Measurements from ENCODE around the gene NSFL1C. TPM values are rescaled to one million over a fixed set of nuclear protein-coding genes. Genes with fewer than 3 reads are reported as not detected.
"Not testable (repeated sequence)": the region's sequence is repeated elsewhere in the genome, so short reads cannot be mapped to it uniquely, and the experiment has no call there.

NSFL1C gene
- total RNA-seq, 2 experiments from 2014 or later, result 40.2 to 80.0 TPM

GRCh38 chr20:1499528-1500420, 33.1 kb upstream of the NSFL1C start:
- Histone ChIP-seq H3K36me3 (ENCODE audit: insufficient read depth, low read length) (no peaks in the 10 kb centered on the region), H3K4me1 (ENCODE audit: insufficient read depth, low read length, poor library complexity, severe bottlenecking) (no peaks in the 10 kb centered on the region), H3K4me3 (ENCODE audit: low read depth, low read length, poor library complexity, severe bottlenecking) (no peak overlapping the region), H3K27ac (ENCODE audit: low read depth, low read length, poor library complexity, severe bottlenecking) (no peak overlapping the region), H4K20me1 (ENCODE audit: insufficient read depth, low read length) (no peaks in the 10 kb centered on the region), H3K4me2 (ENCODE audit: low read length) (no peak overlapping the region), H3K9me2 (ENCODE audit: insufficient read depth, low read length) (no peaks in the 10 kb centered on the region), H3K79me2 (ENCODE audit: insufficient read depth, low read depth, low read length) (no peaks in the 10 kb centered on the region), H3K9me3 (ENCODE audit: low read length) (no peaks in the 10 kb centered on the region), H2AFZ (ENCODE audit: low read length) (no peak overlapping the region)
- intact Hi-C loops (cut with micrococcal nuclease; ENCODE audit: unreplicated experiment), result no loop called here
- ChIA-PET CTCF (ENCODE audit: unreplicated experiment) (no interaction called here), POLR2A (no interaction called here)
- no TSS peak for BruUV-seq (replicated peaks)
- DNase-seq (ENCODE audit: low spot score), result no peak
- TF ChIP-seq CTCF (conservative IDR thresholded peaks at IDR 0.05; ENCODE audit: low read length), result no peak
- TF ChIP-seq EZH2phosphoT487 (IDR thresholded peaks at IDR 0.05; ENCODE audit: borderline replicate concordance, low read depth, low read length), result no peak

DNA sequence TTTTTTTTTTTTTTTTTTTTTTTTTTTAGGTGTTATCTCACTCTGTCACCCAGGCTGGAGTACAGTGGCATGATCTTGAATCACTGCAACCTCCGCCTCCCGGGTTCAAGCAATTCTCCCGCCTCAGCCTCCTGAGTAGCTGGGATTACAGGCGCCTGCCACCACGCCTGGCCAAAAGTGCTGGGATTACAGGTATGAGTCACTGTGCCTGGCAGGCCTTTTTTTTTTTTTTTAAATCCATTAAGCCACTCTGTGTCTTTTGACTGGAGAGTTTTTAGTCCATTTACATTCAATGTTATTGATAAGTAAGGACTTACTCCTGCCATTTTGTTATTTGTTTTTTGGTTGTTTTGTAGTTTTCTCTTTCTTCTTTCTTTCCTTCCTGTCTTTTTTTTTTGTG, 30.7 kb upstream of the NSFL1C start:
- intact Hi-C loops (cut with micrococcal nuclease; ENCODE audit: unreplicated experiment); DNase-seq (ENCODE audit: low spot score); H3K9me2 ChIP-seq (ENCODE audit: insufficient read depth, low read length); H3K36me3 ChIP-seq (ENCODE audit: insufficient read depth, low read length); H3K4me1 ChIP-seq (ENCODE audit: insufficient read depth, low read length, poor library complexity, severe bottlenecking); H3K9me3 ChIP-seq (ENCODE audit: low read length); H3K4me2 ChIP-seq (ENCODE audit: low read length); H3K27ac ChIP-seq (ENCODE audit: low read depth, low read length, poor library complexity, severe bottlenecking); H3K4me3 ChIP-seq (ENCODE audit: low read depth, low read length, poor library complexity, severe bottlenecking); H3K79me2 ChIP-seq (ENCODE audit: insufficient read depth, low read depth, low read length); BruUV-seq (replicated peaks); H4K20me1 ChIP-seq (ENCODE audit: insufficient read depth, low read length); CTCF ChIA-PET (ENCODE audit: unreplicated experiment); H2AFZ ChIP-seq (ENCODE audit: low read length): not testable (repeated sequence)
- POLR2A ChIA-PET, result interaction anchor here (0.6 to 0.7 kb wide), 5 partner anchors 10 to 301 kb away, joined by 4 to 5 read pairs (median 4); no protein-coding TSS in a partner anchor

DNA sequence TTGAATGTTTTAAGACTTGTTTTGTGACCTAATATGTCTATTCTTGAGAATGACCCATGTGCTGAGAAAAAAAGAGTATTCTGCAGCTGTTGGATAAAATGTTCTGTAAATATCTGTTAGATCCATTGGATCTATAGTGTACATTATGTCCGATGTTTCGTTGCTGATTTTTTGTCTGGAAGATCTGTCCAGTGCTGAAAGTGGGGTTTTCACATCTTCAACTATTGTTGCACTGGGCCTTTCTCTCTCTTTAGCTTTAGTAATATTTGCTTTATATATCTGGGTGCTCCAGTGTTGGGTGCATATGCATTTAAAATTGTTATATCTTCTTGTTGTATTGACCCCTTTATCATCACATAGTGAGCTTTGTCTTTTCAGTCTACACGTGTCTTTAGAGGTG, 30.3 kb upstream of the NSFL1C start:
- BruUV-seq (replicated peaks), result no TSS peak
- ChIA-PET POLR2A (interaction anchor here (0.6 to 0.7 kb wide), 3 partner anchors 15 to 300 kb away, joined by 4 to 5 read pairs (median 4); no protein-coding TSS in a partner anchor), CTCF (ENCODE audit: unreplicated experiment) (no interaction called here)
- Histone ChIP-seq H3K79me2 (ENCODE audit: insufficient read depth, low read depth, low read length) (no peaks in the 10 kb centered on the region), H4K20me1 (ENCODE audit: insufficient read depth, low read length) (no peaks in the 10 kb centered on the region), H3K4me1 (ENCODE audit: insufficient read depth, low read length, poor library complexity, severe bottlenecking) (no peaks in the 10 kb centered on the region), H3K4me3 (ENCODE audit: low read depth, low read length, poor library complexity, severe bottlenecking) (no peak overlapping the region), H3K36me3 (ENCODE audit: insufficient read depth, low read length) (no peaks in the 10 kb centered on the region), H3K9me2 (ENCODE audit: insufficient read depth, low read length) (no peaks in the 10 kb centered on the region), H3K27ac (ENCODE audit: low read depth, low read length, poor library complexity, severe bottlenecking) (no peak overlapping the region), H3K9me3 (ENCODE audit: low read length) (no peaks in the 10 kb centered on the region), H2AFZ (ENCODE audit: low read length) (no peak overlapping the region), H3K4me2 (ENCODE audit: low read length) (no peak overlapping the region)
- no peak for TF ChIP-seq EZH2phosphoT487 (IDR thresholded peaks at IDR 0.05; ENCODE audit: borderline replicate concordance, low read depth, low read length)
- no peak for TF ChIP-seq CTCF (conservative IDR thresholded peaks at IDR 0.05; ENCODE audit: low read length)
- no peak for DNase-seq (ENCODE audit: low spot score)
- intact Hi-C loops (cut with micrococcal nuclease; ENCODE audit: unreplicated experiment), result no loop called here

Data from OCI-LY7 (cell line).